ENCODE measurements around the gene RNU6-9. TPM values are rescaled to one million over a fixed set of nuclear protein-coding genes. Genes with fewer than 3 reads are reported as not detected.

The RNU6-9 gene
- total RNA-seq, 1 donor from 2014 or later, result not detected

DNA sequence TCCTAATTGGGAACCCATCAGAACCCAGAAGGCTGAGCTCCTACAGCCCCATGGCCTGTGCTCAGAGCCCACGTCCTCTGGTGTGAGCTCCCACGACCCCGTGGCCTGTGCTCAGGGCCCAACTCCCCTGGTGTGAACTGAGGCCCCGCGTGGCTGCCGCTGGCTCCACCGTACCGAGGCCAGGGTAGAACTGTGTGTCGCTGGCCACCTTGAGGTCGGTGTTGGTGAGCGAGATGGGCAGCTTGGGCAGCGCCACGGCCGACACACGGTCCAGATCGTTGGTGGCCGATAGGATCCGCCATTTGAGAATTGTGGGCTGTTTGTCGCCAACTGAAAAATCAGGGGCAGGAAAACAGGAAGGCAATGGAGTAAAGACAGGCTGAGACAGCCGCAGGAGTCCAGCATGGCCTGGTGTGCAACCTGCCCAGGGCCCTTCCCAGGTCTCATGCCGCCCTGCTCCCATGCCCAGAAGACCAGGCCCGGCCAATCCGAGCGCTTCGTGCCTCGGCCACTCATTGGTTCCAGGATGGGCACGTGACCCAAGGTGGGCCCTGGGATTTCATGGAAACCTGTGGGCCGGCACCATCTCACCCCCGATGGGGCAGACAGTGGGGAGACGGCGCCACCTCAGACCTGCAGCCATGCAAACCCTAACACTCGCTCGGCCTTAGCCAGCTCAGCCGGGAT lies 11.8 kb upstream of the RNU6-9 start:
- TF ChIP-seq, protein P1, sequence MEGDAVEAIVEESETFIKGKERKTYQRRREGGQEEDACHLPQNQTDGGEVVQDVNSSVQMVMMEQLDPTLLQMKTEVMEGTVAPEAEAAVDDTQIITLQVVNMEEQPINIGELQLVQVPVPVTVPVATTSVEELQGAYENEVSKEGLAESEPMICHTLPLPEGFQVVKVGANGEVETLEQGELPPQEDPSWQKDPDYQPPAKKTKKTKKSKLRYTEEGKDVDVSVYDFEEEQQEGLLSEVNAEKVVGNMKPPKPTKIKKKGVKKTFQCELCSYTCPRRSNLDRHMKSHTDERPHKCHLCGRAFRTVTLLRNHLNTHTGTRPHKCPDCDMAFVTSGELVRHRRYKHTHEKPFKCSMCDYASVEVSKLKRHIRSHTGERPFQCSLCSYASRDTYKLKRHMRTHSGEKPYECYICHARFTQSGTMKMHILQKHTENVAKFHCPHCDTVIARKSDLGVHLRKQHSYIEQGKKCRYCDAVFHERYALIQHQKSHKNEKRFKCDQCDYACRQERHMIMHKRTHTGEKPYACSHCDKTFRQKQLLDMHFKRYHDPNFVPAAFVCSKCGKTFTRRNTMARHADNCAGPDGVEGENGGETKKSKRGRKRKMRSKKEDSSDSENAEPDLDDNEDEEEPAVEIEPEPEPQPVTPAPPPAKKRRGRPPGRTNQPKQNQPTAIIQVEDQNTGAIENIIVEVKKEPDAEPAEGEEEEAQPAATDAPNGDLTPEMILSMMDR (IDR thresholded peaks at IDR 0.05), result no peak
- no peak overlapping the region for H3K27ac ChIP-seq
- DNase-seq (ENCODE audit: low spot score in 2 of 2), result no peak
- no peaks in the 10 kb centered on the region for H3K27me3 ChIP-seq
- no peaks in the 10 kb centered on the region for H3K4me1 ChIP-seq
- intact Hi-C loops (cut with DNase I), result no loop called here
- H3K36me3 ChIP-seq, result peaks cover 62 to 85% of the 10 kb centered on the region in 2 donors
- H3K9me3 ChIP-seq, result no peaks in the 10 kb centered on the region
- H3K4me3 ChIP-seq, result no peak overlapping the region

DNA sequence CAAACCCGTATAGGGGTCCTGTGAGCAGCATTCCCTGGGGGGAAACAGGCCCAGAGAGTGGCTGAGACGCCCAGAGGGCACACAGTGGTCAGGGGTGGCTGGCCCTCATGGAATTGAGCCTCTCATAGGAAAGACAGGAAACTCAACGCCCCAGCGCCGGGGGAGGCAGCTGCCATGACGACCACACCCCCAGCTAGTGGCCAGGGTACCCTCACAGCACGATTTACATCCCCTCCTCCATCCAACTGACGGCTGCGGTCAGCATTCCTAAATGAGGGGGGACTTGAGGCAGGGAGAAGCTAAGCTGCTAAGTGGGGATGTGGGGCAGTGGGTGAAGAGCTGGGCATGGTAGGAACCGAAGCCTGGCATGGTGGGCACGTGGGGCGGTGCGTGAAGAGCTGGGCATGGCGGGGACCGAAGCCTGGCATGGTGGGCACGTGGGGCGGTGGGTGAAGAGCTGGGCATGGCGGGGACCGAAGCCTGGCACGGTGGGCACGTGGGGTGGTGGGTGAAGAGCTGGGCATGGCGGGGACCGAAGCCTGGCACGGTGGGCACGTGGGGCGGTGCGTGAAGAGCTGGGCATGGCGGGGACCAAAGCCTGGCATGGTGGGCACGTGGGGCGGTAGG lies 10.3 kb upstream of the RNU6-9 start:
- intact Hi-C loops (cut with DNase I), result no loop called here
- Histone ChIP-seq H3K4me3 (no peak overlapping the region), H3K36me3 (peaks cover 61 to 79% of the 10 kb centered on the region in 2 donors), H3K4me1 (no peaks in the 10 kb centered on the region), H3K27me3 (no peaks in the 10 kb centered on the region), H3K27ac (no peak overlapping the region), H3K9me3 (no peaks in the 10 kb centered on the region)
- TF ChIP-seq, protein P1 (IDR thresholded peaks at IDR 0.05), result no peak
- DNase-seq (ENCODE audit: low spot score in 2 of 2), result no peak

DNA sequence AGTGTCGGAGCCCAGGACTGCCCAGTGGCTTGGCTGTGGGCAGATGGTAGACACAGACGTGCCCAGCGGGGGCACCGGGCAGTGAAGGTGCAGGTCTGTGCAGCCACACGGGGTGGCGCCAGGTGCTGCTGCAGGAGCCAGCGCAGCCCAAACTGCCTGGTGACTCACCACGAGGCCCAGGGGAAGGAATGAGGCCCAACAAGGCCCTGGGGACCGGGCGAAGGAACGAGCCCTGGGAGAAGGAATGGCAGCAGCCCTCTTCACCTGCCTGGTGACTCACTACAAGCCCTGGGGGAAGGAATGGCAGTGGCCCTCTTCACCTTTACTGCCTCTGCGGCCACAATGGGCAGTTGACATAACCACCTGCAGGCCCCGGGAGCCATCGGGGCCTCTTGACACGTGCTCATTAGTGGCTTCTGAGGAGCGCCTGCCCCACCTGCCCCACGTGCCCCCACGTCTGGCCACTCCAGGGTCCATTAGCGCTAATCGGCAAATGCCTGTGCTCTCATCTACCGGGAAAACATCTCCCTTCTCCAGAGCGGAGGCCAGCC lies 9.5 kb upstream of the RNU6-9 start:
- no peaks in the 10 kb centered on the region for H3K27me3 ChIP-seq
- intact Hi-C loops (cut with DNase I), result no loop called here
- H3K4me3 ChIP-seq, result no peak overlapping the region
- no peak overlapping the region for H3K27ac ChIP-seq
- no peaks in the 10 kb centered on the region for H3K4me1 ChIP-seq
- peaks cover 65 to 79% of the 10 kb centered on the region in 2 donors for H3K36me3 ChIP-seq
- DNase-seq (ENCODE audit: low spot score in 2 of 2), result no peak
- TF ChIP-seq, protein P1 (IDR thresholded peaks at IDR 0.05), result no peak
- no peaks in the 10 kb centered on the region for H3K9me3 ChIP-seq

DNA sequence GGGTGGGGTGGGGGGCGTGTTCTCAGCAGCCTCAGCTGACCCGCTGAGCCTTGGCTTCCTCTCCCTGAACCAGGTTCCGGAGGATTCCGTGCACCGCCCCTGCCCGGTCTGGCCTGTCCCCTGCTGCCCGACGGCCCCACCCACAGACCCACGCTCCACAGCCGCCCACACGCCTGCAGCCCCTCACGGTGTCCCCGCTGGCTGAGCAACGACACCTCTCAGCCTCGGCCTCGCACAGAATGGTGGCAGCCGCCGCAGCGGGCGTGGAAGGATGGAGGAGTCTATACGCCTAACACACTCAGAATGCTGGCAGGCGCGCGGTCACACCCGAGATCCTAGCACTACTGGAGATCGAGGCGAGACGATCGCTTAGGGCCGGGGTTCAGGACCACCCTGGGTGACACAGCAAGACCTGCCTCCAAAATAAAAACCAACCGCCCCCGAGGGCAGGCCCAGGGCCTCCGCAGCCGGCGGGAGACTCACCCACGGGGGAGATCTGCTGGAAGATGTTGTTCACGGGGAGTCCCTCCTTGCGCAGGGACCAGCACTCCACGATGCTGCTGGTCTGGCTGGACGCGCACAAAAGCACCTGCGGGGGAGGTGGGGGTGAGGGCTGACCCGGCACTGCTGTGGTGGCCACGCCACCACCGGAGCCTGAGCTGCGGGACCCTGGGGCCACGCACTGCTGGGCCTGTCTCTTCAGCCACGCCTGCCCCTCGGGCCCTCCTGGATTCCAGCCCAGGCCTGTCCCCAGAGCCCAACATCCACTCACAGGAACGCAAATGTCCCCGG lies 8.7 kb upstream of the RNU6-9 start:
- no peaks in the 10 kb centered on the region for H3K4me1 ChIP-seq
- no peak overlapping the region for H3K4me3 ChIP-seq
- no peaks in the 10 kb centered on the region for H3K9me3 ChIP-seq
- no peak for DNase-seq (ENCODE audit: low spot score in 2 of 2)
- intact Hi-C loops (cut with DNase I), result no loop called here
- no peaks in the 10 kb centered on the region for H3K27me3 ChIP-seq
- H3K36me3 ChIP-seq, result peaks cover 65 to 77% of the 10 kb centered on the region in 2 donors
- TF ChIP-seq, protein P1 (IDR thresholded peaks at IDR 0.05), result no peak
- no peak overlapping the region for H3K27ac ChIP-seq

DNA sequence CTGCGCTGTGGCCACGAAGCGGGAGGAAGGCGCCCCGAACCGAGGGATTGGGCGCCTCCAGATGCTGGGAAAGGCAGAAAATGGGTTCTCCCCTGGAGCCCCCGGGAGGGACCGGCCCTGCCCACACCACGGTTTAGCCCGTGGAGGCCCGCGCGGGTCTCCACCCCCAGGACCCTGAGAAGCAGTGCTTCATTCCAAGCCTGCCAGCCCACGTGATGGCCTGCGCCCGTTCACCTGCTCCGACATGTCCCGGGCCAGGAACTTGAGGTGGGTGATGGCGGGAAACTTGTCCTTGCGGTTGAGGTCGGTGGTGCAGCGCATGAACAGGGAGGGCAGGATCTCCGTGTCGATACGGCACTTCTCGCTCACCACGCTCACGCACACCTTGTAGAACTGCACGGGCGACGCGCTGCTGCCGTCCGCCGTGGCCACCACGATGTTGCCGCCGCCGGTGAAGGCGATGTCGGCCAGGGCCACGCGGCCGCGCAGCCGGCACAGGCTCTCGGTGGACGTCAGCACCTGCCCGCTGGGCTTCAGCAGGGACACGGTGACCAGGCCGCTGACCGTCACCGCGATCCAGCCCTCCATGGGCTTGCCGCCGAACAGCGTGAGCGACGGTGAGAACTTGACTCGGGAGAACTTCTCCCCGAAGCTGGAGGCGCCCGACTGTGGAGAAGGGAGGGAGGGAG lies 7.6 kb upstream of the RNU6-9 start:
- no peak for DNase-seq (ENCODE audit: low spot score in 2 of 2)
- intact Hi-C loops (cut with DNase I), result no loop called here
- TF ChIP-seq, protein P1 (IDR thresholded peaks at IDR 0.05), result no peak
- no peaks in the 10 kb centered on the region for H3K4me1 ChIP-seq
- no peaks in the 10 kb centered on the region for H3K27me3 ChIP-seq
- peaks cover 59 to 75% of the 10 kb centered on the region in 2 donors for H3K36me3 ChIP-seq
- no peak overlapping the region for H3K27ac ChIP-seq
- H3K4me3 ChIP-seq, result no peak overlapping the region
- no peaks in the 10 kb centered on the region for H3K9me3 ChIP-seq

Data from ascending aorta (tissue), 2 donors.